ENCODE data around the gene FHIT. TPM values are rescaled to one million over a fixed set of nuclear protein-coding genes. Genes with fewer than 3 reads are reported as not detected.

FHIT gene
- total and polyA plus RNA-seq, 4 donors: 2.1 to 14.7 (median 6.6) TPM

DNA sequence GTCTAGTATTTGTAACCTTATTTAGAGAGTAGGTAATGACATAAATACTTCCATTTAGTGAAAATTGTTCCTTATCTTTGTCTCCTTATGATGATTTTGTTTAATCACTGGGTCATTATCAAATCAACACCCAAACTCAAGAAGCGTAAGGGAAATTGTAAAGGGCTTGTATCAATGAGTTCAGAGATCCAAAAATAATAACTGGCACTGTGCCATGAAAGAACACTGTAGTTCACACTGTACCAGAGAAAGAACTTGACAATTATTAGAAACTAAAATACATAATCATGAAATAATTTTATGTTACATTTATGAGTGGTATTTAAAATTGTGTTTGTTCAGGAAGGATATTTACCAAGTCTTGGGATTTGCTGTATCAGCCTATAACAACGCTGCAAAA is 895.4 kb downstream of the FHIT start:
- 65% methylated on average over 2 of the region's 2 CpGs for WGBS
- DNase-seq (ENCODE audit: low spot score): no peak
- TF ChIP-seq FOXA2 (IDR thresholded peaks at IDR 0.05) (no peak), HNF4G (IDR thresholded peaks at IDR 0.05) (no peak), EGR1 (IDR thresholded peaks at IDR 0.05; ENCODE audit: low read depth in 2 of 2) (no peak), RXRA (IDR thresholded peaks at IDR 0.05) (no peak), HNF4A (conservative IDR thresholded peaks at IDR 0.05) (no peak), SP1 (IDR thresholded peaks at IDR 0.05) (no peak), JUND (IDR thresholded peaks at IDR 0.05) (no peak), GABPA (IDR thresholded peaks at IDR 0.05 in 1 of 2, conservative IDR thresholded peaks at IDR 0.05 in 1 of 2) (no peak), YY1 (IDR thresholded peaks at IDR 0.05) (no peak)
- TF ChIP-seq, protein P1, sequence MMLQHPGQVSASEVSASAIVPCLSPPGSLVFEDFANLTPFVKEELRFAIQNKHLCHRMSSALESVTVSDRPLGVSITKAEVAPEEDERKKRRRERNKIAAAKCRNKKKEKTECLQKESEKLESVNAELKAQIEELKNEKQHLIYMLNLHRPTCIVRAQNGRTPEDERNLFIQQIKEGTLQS (IDR thresholded peaks at IDR 0.05): no peak
- TF ChIP-seq, protein P2, sequence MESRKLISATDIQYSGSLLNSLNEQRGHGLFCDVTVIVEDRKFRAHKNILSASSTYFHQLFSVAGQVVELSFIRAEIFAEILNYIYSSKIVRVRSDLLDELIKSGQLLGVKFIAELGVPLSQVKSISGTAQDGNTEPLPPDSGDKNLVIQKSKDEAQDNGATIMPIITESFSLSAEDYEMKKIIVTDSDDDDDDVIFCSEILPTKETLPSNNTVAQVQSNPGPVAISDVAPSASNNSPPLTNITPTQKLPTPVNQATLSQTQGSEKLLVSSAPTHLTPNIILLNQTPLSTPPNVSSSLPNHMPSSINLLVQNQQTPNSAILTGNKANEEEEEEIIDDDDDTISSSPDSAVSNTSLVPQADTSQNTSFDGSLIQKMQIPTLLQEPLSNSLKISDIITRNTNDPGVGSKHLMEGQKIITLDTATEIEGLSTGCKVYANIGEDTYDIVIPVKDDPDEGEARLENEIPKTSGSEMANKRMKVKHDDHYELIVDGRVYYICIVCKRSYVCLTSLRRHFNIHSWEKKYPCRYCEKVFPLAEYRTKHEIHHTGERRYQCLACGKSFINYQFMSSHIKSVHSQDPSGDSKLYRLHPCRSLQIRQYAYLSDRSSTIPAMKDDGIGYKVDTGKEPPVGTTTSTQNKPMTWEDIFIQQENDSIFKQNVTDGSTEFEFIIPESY (IDR thresholded peaks at IDR 0.05): no peak
- TF ChIP-seq, protein P3, sequence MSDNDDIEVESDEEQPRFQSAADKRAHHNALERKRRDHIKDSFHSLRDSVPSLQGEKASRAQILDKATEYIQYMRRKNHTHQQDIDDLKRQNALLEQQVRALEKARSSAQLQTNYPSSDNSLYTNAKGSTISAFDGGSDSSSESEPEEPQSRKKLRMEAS (IDR thresholded peaks at IDR 0.05): no peak

DNA sequence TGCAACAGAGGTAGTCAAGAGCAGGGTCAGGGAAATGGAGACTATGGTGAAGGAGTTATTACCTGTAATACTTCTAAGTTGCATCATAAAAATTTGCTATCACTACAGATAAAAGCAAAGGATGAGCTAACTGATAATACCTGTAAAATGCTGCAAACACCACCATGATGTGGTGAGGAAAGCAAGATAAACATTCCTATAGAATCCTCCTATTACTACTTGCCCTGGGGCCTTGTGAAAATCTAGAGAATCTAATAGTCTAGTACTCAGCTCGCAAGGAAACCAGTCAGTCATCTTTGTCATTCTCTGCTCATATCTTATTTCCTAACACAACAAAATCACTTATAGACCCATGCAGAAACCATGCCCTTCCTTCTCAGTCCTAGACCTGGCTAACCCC is 899.8 kb downstream of the FHIT start:
- Histone ChIP-seq H3K4me1 (ENCODE audit: control insufficient read depth in 4 of 4, insufficient read depth in 4 of 4, low read length in 3 of 4) (no peaks in the 10 kb centered on the region), H3K27me3 (ENCODE audit: control insufficient read depth in 4 of 4, insufficient read depth in 4 of 4, low read length in 3 of 4) (no peaks in the 10 kb centered on the region), H3K36me3 (ENCODE audit: control insufficient read depth in 4 of 4, insufficient read depth in 3 of 4, low read depth in 1 of 4, low read length in 3 of 4) (no peaks in the 10 kb centered on the region), H3K27ac (ENCODE audit: low read depth in 1 of 2, low read length in 2 of 2) (no peak overlapping the region), H3K9ac (ENCODE audit: low read depth in 1 of 2, low read length in 2 of 2) (no peak overlapping the region), H3K4me3 (ENCODE audit: low read depth in 1 of 3, low read length in 3 of 3) (no peak overlapping the region), H3K9me3 (ENCODE audit: control insufficient read depth in 4 of 4, low read length in 3 of 4) (no peaks in the 10 kb centered on the region)
- no peak for DNase-seq (ENCODE audit: low spot score)
- WGBS: 92% methylated on average over 1 of the region's 1 CpG
- TF ChIP-seq EGR1 (IDR thresholded peaks at IDR 0.05; ENCODE audit: low read depth in 2 of 2) (no peak), GABPA (IDR thresholded peaks at IDR 0.05 in 1 of 2, conservative IDR thresholded peaks at IDR 0.05 in 1 of 2) (no peak), FOXA2 (IDR thresholded peaks at IDR 0.05) (no peak), RAD21 (IDR thresholded peaks at IDR 0.05) (no peak), SP1 (IDR thresholded peaks at IDR 0.05) (no peak), RXRA (IDR thresholded peaks at IDR 0.05) (no peak), FOXA1 (IDR thresholded peaks at IDR 0.05) (no peak), JUND (IDR thresholded peaks at IDR 0.05) (no peak)
- TF ChIP-seq, protein P3 (IDR thresholded peaks at IDR 0.05): no peak
- TF ChIP-seq, protein P4, sequence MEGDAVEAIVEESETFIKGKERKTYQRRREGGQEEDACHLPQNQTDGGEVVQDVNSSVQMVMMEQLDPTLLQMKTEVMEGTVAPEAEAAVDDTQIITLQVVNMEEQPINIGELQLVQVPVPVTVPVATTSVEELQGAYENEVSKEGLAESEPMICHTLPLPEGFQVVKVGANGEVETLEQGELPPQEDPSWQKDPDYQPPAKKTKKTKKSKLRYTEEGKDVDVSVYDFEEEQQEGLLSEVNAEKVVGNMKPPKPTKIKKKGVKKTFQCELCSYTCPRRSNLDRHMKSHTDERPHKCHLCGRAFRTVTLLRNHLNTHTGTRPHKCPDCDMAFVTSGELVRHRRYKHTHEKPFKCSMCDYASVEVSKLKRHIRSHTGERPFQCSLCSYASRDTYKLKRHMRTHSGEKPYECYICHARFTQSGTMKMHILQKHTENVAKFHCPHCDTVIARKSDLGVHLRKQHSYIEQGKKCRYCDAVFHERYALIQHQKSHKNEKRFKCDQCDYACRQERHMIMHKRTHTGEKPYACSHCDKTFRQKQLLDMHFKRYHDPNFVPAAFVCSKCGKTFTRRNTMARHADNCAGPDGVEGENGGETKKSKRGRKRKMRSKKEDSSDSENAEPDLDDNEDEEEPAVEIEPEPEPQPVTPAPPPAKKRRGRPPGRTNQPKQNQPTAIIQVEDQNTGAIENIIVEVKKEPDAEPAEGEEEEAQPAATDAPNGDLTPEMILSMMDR (IDR thresholded peaks at IDR 0.05; ENCODE audit: low read depth, low read length, missing input control): no peak
- TF ChIP-seq, protein P5, sequence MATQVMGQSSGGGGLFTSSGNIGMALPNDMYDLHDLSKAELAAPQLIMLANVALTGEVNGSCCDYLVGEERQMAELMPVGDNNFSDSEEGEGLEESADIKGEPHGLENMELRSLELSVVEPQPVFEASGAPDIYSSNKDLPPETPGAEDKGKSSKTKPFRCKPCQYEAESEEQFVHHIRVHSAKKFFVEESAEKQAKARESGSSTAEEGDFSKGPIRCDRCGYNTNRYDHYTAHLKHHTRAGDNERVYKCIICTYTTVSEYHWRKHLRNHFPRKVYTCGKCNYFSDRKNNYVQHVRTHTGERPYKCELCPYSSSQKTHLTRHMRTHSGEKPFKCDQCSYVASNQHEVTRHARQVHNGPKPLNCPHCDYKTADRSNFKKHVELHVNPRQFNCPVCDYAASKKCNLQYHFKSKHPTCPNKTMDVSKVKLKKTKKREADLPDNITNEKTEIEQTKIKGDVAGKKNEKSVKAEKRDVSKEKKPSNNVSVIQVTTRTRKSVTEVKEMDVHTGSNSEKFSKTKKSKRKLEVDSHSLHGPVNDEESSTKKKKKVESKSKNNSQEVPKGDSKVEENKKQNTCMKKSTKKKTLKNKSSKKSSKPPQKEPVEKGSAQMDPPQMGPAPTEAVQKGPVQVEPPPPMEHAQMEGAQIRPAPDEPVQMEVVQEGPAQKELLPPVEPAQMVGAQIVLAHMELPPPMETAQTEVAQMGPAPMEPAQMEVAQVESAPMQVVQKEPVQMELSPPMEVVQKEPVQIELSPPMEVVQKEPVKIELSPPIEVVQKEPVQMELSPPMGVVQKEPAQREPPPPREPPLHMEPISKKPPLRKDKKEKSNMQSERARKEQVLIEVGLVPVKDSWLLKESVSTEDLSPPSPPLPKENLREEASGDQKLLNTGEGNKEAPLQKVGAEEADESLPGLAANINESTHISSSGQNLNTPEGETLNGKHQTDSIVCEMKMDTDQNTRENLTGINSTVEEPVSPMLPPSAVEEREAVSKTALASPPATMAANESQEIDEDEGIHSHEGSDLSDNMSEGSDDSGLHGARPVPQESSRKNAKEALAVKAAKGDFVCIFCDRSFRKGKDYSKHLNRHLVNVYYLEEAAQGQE (IDR thresholded peaks at IDR 0.05): no peak
- TF ChIP-seq, protein P1 (IDR thresholded peaks at IDR 0.05): no peak

More for the DNA sequence above, 895.4 kb downstream of the FHIT start:
- H3K27ac ChIP-seq (ENCODE audit: low read depth in 1 of 2, low read length in 2 of 2): no peak overlapping the region
- H3K27me3 ChIP-seq (ENCODE audit: control insufficient read depth in 4 of 4, insufficient read depth in 4 of 4, low read length in 3 of 4): no peaks in the 10 kb centered on the region
- H3K9ac ChIP-seq (ENCODE audit: low read depth in 1 of 2, low read length in 2 of 2): no peak overlapping the region
- H3K4me3 ChIP-seq (ENCODE audit: low read depth in 1 of 3, low read length in 3 of 3): no peak overlapping the region
- H3K36me3 ChIP-seq (ENCODE audit: control insufficient read depth in 4 of 4, insufficient read depth in 3 of 4, low read depth in 1 of 4, low read length in 3 of 4): no peaks in the 10 kb centered on the region
- H3K9me3 ChIP-seq (ENCODE audit: control insufficient read depth in 4 of 4, low read length in 3 of 4): no peaks in the 10 kb centered on the region
- H3K4me1 ChIP-seq (ENCODE audit: control insufficient read depth in 4 of 4, insufficient read depth in 4 of 4, low read length in 3 of 4): no peaks in the 10 kb centered on the region

Data from liver (tissue), 9 donors.